ENCODE data around the gene FNDC3A.
A peak's percentile ranks its signal among the peaks of the same experiment; 100 is the strongest.
"Not testable (repeated sequence)": the region's sequence is repeated elsewhere in the genome, so short reads cannot be mapped to it uniquely, and the experiment has no call there.

The FNDC3A gene

DNA sequence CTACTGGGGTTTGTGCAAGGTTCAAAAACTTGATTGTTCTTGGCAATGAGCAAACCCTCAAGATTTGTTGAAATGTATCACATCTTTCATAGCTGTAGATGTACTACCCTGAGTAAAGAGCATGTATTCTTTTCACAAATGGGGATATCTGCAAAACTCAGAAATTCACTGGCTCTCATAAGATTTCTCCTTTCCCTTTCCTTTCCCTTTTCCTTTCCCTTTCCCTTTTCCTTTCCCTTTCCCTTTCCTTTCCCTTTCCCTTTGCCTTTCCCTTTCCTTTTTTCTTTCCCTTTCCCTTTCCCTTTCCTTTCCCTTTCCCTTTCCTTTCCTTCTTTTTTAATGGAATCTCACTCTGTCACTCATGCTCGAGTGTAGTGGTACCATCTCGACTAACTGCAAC, 69.1 kb downstream of the FNDC3A start:
- Histone ChIP-seq H3K4me3 (ENCODE audit: low read length) (no peak overlapping the region), H3K9ac (ENCODE audit: low read length) (no peak overlapping the region)

GRCh38 chr13:49046002-49046401, 70.3 kb downstream of the FNDC3A start:
- DNase-seq (ENCODE audit: low read depth), result peak; percentile 58
- Histone ChIP-seq H3K9ac (ENCODE audit: low read length) (no peak overlapping the region), H3K9me3 (ENCODE audit: control insufficient read depth, low read length) (no peaks in the 10 kb centered on the region), H3K27me3 (replicated peaks; ENCODE audit: control insufficient read depth, insufficient read depth, low read length) (no peaks in the 10 kb centered on the region), H3K4me3 (ENCODE audit: low read length) (no peak overlapping the region), H3K4me1 (ENCODE audit: control insufficient read depth, insufficient read depth, low read length) (no peaks in the 10 kb centered on the region), H3K36me3 (ENCODE audit: control insufficient read depth, insufficient read depth, low read length, severe bottlenecking) (no peaks in the 10 kb centered on the region)

More for the DNA sequence above, 69.1 kb downstream of the FNDC3A start:
- DNase-seq (ENCODE audit: low read depth), result no peak
- no peaks in the 10 kb centered on the region for H3K27me3 ChIP-seq (replicated peaks; ENCODE audit: control insufficient read depth, insufficient read depth, low read length)
- H3K4me1 ChIP-seq (ENCODE audit: control insufficient read depth, insufficient read depth, low read length), result no peaks in the 10 kb centered on the region
- H3K9me3 ChIP-seq (ENCODE audit: control insufficient read depth, low read length), result no peaks in the 10 kb centered on the region
- no peaks in the 10 kb centered on the region for H3K36me3 ChIP-seq (ENCODE audit: control insufficient read depth, insufficient read depth, low read length, severe bottlenecking)

DNA sequence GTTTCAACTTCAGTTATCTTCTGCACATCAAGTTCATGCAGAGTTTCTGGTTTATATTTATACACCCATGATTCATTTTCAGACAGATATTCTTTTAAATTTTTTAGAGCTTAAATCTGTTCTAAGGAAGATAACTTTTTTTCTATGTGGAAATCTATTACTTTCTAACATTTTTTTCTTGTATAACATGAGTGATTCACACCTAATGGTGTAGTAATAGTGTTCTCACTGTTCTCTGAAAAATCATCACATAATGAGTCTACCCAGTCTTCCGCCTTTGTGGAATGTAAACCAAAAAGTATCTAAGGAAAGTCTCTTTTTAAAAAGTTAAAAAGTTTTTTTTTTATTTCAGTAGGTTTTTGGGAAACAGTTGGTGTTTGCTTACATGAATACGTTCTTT, 70.8 kb downstream of the FNDC3A start:
- Histone ChIP-seq H3K27me3 (replicated peaks; ENCODE audit: control insufficient read depth, insufficient read depth, low read length) (no peaks in the 10 kb centered on the region), H3K9ac (ENCODE audit: low read length) (no peak overlapping the region), H3K4me3 (ENCODE audit: low read length) (no peak overlapping the region), H3K36me3 (ENCODE audit: control insufficient read depth, insufficient read depth, low read length, severe bottlenecking) (no peaks in the 10 kb centered on the region), H3K9me3 (ENCODE audit: control insufficient read depth, low read length) (no peaks in the 10 kb centered on the region), H3K4me1 (ENCODE audit: control insufficient read depth, insufficient read depth, low read length) (no peaks in the 10 kb centered on the region)
- peak; percentile 22 for DNase-seq (ENCODE audit: low read depth)

DNA sequence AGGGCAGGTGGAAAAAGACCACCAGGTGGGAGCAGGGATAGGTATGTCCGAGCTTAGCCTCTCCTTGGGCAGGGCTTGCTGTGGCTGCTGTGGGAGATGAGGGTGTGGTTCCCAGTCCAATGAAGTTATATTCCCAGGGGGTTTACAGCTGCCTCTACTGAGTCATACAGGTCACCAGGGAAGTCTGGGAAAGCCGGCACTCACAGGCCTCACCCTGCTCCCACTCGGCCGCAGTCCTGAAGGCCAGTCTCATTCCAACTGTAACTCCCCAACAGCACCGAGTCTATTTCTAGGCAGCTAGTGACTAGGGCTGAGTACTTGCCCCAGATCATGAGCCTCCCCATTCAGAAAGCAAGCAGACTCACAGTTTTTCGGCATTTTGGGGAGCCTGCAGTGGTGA, 77.1 kb downstream of the FNDC3A start:
- H3K4me3 ChIP-seq (ENCODE audit: low read length), result no peak overlapping the region
- no peaks in the 10 kb centered on the region for H3K27me3 ChIP-seq (replicated peaks; ENCODE audit: control insufficient read depth, insufficient read depth, low read length)
- H3K4me1 ChIP-seq (ENCODE audit: control insufficient read depth, insufficient read depth, low read length), result peaks cover 6% of the 10 kb centered on the region
- no peaks in the 10 kb centered on the region for H3K9me3 ChIP-seq (ENCODE audit: control insufficient read depth, low read length)
- DNase-seq (ENCODE audit: low read depth), result no peak
- H3K36me3 ChIP-seq (ENCODE audit: control insufficient read depth, insufficient read depth, low read length, severe bottlenecking), result no peaks in the 10 kb centered on the region
- no peak overlapping the region for H3K9ac ChIP-seq (ENCODE audit: low read length)

DNA sequence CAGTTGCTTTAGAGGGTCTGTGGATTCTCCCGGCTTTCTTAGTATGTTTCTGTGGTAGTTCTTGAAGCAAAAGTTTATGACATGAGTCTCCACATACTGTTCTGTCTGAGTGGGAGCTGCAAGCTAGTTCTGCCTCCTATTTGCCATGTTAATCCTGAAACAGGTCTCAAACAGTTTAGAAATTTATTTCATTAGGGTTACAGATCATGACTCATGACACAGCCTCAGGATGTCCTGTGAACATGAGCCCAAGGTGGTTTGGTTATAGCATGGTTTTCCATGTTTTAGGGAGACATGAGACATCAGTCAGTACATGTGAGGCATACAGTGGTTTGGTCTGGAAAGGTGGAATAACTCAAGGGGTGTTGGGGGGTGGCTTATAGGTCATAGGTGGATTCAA, 77.5 kb downstream of the FNDC3A start:
- no peak for DNase-seq (ENCODE audit: low read depth)
- no peaks in the 10 kb centered on the region for H3K27me3 ChIP-seq (replicated peaks; ENCODE audit: control insufficient read depth, insufficient read depth, low read length)
- no peak overlapping the region for H3K4me3 ChIP-seq (ENCODE audit: low read length)
- no peak overlapping the region for H3K9ac ChIP-seq (ENCODE audit: low read length)
- H3K4me1 ChIP-seq (ENCODE audit: control insufficient read depth, insufficient read depth, low read length), result peaks cover 6% of the 10 kb centered on the region
- H3K36me3 ChIP-seq (ENCODE audit: control insufficient read depth, insufficient read depth, low read length, severe bottlenecking), result no peaks in the 10 kb centered on the region
- H3K9me3 ChIP-seq (ENCODE audit: control insufficient read depth, low read length), result no peaks in the 10 kb centered on the region

DNA sequence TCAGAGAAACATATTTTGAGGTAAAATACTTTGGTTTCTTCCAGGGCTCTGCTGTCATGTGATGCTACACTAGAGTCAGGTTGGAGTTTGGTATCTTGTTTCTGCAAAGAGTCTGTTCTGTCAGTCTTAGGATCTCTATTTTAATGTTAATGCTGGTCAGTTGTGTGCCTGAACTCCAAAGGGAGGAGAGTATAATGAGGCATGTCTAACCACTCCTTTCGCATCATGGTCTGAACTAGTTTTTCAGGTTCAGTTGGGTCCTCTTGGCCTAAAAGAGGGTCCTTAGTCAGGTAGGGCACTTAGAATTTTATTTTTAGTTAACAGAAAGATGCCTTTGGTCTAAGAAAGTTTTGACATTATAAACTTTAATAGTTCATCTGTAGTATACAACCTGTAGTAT, 78.2 kb downstream of the FNDC3A start:
- Histone ChIP-seq H3K4me1 (ENCODE audit: control insufficient read depth, insufficient read depth, low read length) (peaks cover 6% of the 10 kb centered on the region), H3K4me3 (ENCODE audit: low read length) (no peak overlapping the region)
- DNase-seq (ENCODE audit: low read depth), result no peak

DNA sequence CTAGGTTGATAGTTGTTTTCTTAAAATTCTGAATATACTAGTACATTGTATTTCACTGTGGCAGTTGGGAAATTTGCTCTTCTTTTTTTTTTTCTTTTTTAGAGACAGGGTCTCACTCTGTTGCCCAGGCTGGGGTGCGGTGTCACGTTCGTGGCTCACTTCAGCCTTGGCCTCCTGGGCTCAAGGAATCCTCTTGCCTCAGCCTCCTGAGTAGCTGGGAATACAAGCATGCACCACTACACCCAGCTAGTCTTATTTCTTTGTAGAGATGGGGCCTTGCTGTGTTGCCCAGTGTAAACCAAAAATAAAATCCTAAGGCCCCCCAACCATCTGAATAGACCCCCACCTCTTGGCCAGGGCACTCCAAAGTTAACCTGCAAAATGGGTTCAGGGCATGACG, 79.3 kb downstream of the FNDC3A start:
- no peak for DNase-seq (ENCODE audit: low read depth)
- Histone ChIP-seq H3K9me3 (ENCODE audit: control insufficient read depth, low read length) (no peaks in the 10 kb centered on the region), H3K27me3 (replicated peaks; ENCODE audit: control insufficient read depth, insufficient read depth, low read length) (no peaks in the 10 kb centered on the region), H3K9ac (ENCODE audit: low read length) (no peak overlapping the region), H3K36me3 (ENCODE audit: control insufficient read depth, insufficient read depth, low read length, severe bottlenecking) (no peaks in the 10 kb centered on the region), H3K4me1 (ENCODE audit: control insufficient read depth, insufficient read depth, low read length) (peaks cover 6% of the 10 kb centered on the region), H3K4me3 (ENCODE audit: low read length) (no peak overlapping the region)

More for the DNA sequence above, 78.2 kb downstream of the FNDC3A start:
- no peaks in the 10 kb centered on the region for H3K9me3 ChIP-seq (ENCODE audit: control insufficient read depth, low read length)
- H3K27me3 ChIP-seq (replicated peaks; ENCODE audit: control insufficient read depth, insufficient read depth, low read length), result no peaks in the 10 kb centered on the region
- no peaks in the 10 kb centered on the region for H3K36me3 ChIP-seq (ENCODE audit: control insufficient read depth, insufficient read depth, low read length, severe bottlenecking)
- no peak overlapping the region for H3K9ac ChIP-seq (ENCODE audit: low read length)

GRCh38 chr13:49057176-49057575, 81.5 kb downstream of the FNDC3A start:
- Histone ChIP-seq H3K4me3 (ENCODE audit: low read length) (no peak overlapping the region), H3K27me3 (replicated peaks; ENCODE audit: control insufficient read depth, insufficient read depth, low read length) (no peaks in the 10 kb centered on the region), H3K36me3 (ENCODE audit: control insufficient read depth, insufficient read depth, low read length, severe bottlenecking) (no peaks in the 10 kb centered on the region), H3K9ac (ENCODE audit: low read length) (no peak overlapping the region), H3K9me3 (ENCODE audit: control insufficient read depth, low read length) (no peaks in the 10 kb centered on the region), H3K4me1 (ENCODE audit: control insufficient read depth, insufficient read depth, low read length) (peaks cover 9% of the 10 kb centered on the region)
- no peak for DNase-seq (ENCODE audit: low read depth)

DNA sequence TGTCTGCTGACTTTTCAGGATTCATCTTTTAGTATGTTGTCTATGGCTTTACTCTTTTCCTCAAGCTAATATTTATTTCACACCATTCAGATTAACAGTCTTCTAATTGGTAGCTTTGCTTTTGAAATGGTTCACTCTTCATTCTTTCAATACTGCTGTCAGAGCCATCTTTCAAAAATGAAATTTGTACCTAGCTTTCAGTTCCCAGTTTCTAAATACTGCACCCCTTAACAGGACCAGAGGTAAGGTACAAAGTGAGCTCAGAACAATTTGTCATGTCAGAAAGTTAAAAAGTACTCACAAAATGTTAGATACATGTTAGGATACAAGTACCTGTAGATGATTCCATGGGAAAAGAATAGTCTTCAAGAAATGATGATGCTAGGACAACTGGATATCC, 83.0 kb downstream of the FNDC3A start:
- Histone ChIP-seq H3K27me3 (replicated peaks; ENCODE audit: control insufficient read depth, insufficient read depth, low read length) (no peaks in the 10 kb centered on the region), H3K4me3 (ENCODE audit: low read length) (no peak overlapping the region), H3K9me3 (ENCODE audit: control insufficient read depth, low read length) (no peaks in the 10 kb centered on the region), H3K9ac (ENCODE audit: low read length) (no peak overlapping the region), H3K36me3 (ENCODE audit: control insufficient read depth, insufficient read depth, low read length, severe bottlenecking) (no peaks in the 10 kb centered on the region), H3K4me1 (ENCODE audit: control insufficient read depth, insufficient read depth, low read length) (peaks cover 15% of the 10 kb centered on the region)
- DNase-seq (ENCODE audit: low read depth), result no peak

GRCh38 chr13:49060678-49061387, 85.1 kb downstream of the FNDC3A start:
- Histone ChIP-seq H3K4me3 (ENCODE audit: low read length) (no peak overlapping the region), H3K36me3 (ENCODE audit: control insufficient read depth, insufficient read depth, low read length, severe bottlenecking) (no peaks in the 10 kb centered on the region), H3K9me3 (ENCODE audit: control insufficient read depth, low read length) (no peaks in the 10 kb centered on the region)

DNA sequence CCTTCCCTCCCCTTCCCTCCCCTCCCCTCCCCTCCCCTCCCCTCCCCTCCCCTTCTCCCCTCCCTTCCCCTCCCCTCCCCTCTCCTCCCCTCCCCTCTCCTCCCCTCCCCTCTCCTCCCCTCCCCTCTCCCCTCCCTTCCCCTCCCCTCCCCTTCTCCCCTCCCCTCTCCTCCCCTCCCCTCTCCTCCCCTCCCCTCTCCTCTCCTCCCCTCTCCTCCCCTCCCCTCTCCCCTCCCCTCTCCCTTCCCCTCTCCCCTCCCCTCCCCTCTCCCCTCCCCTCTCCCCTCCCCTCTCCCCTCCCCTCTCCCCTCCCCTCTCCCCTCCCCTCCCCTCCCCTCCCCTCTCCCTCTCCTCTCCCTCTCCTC, 85.7 kb downstream of the FNDC3A start:
- not testable (repeated sequence) for H3K4me3 ChIP-seq (ENCODE audit: low read length); H3K36me3 ChIP-seq (ENCODE audit: control insufficient read depth, insufficient read depth, low read length, severe bottlenecking)

More at GRCh38 chr13:49060678-49061387, 85.1 kb downstream of the FNDC3A start:
- H3K4me1 ChIP-seq (ENCODE audit: control insufficient read depth, insufficient read depth, low read length), result peaks cover 15% of the 10 kb centered on the region
- H3K27me3 ChIP-seq (replicated peaks; ENCODE audit: control insufficient read depth, insufficient read depth, low read length), result no peaks in the 10 kb centered on the region
- H3K9ac ChIP-seq (ENCODE audit: low read length), result no peak overlapping the region
- DNase-seq (ENCODE audit: low read depth), result peak; percentile 63

DNA sequence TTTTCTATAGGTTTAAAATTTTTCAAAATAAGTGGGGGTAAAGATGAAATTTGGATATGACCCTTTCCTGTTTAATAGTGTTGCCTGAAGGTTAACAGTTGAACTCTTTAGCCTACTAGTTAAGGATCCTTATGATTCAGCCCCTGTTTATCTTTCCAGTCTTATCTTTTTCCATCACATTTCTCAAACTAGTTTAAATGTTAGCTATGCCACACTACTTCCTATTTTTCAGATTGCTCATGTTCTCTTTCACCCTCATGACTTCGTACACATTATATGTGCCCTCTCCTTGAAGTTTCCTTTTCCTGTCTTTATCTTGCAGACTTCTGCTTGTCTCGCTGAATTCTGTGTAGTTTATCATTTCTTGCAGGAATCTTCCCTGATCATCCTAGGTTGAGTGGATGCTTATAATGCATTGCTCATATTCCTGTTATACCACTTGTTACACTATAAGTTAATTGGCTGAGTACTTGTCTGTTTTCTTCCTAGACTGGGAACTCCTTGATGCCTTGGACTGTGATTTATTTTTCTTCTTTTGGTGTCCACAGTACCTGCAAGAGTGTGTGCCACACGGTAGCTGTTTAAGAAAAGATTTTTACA, 86.7 kb downstream of the FNDC3A start:
- Histone ChIP-seq H3K4me1 (ENCODE audit: control insufficient read depth, insufficient read depth, low read length) (peaks cover 10% of the 10 kb centered on the region), H3K9me3 (ENCODE audit: control insufficient read depth, low read length) (no peaks in the 10 kb centered on the region), H3K27me3 (replicated peaks; ENCODE audit: control insufficient read depth, insufficient read depth, low read length) (no peaks in the 10 kb centered on the region), H3K4me3 (ENCODE audit: low read length) (no peak overlapping the region), H3K36me3 (ENCODE audit: control insufficient read depth, insufficient read depth, low read length, severe bottlenecking) (no peaks in the 10 kb centered on the region), H3K9ac (ENCODE audit: low read length) (no peak overlapping the region)
- DNase-seq (ENCODE audit: low read depth), result peak; percentile 29

More for the DNA sequence above, 85.7 kb downstream of the FNDC3A start:
- not testable (repeated sequence) for H3K27me3 ChIP-seq (replicated peaks; ENCODE audit: control insufficient read depth, insufficient read depth, low read length); H3K9ac ChIP-seq (ENCODE audit: low read length); H3K9me3 ChIP-seq (ENCODE audit: control insufficient read depth, low read length); DNase-seq (ENCODE audit: low read depth)
- H3K4me1 ChIP-seq (ENCODE audit: control insufficient read depth, insufficient read depth, low read length), result peaks cover 15% of the 10 kb centered on the region
